GM18870 (cell line): ENCODE measurements around the gene SIGLEC8.
"Not testable (repeated sequence)": the region's sequence is repeated elsewhere in the genome, so short reads cannot be mapped to it uniquely, and the experiment has no call there.

ENCODE experiments used
- ATAC-seq: cut with Tn5 transposase; IDR thresholded peaks from one replicate; pipeline ENCODE4 v1.9.1; 2021; ENCODE audit warnings: moderate library complexity; ENCODE audit not compliant: unreplicated experiment

SIGLEC8 gene

DNA sequence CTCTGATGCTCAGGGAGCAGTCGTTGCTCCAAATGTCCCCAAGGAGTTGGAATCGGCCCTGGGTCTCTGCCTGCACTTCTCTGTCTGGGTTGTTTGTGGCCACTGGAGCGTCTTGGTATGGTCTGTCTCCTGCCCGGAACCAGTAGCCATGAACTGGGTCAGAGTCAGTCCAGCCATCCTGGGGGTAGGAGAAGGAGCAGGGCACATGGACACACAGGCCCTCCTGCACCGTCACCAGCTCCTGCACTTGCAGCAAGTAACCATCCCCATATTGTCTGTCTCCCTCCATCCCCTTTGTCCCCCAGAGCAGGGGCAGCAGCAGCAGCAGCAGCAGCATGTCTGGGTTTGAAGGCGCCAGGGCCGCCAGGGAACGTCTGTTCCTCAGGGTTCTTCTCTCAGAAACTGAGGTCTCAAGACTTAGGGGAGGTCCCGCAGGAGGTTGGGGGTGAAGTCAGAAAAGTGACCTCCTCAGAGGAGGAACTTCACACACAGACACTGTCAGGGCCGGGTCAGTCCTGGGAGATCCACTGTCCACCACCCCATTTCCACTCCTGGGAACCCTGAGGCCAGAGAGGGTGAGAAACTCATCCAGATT is at the start of gene SIGLEC8:
Gene SIGLEC8 (minus strand): TSS at position 404 of the 595 bp plus-strand sequence. CDS start 67 bp downstream, at position 337.
- no peak for ATAC-seq

DNA sequence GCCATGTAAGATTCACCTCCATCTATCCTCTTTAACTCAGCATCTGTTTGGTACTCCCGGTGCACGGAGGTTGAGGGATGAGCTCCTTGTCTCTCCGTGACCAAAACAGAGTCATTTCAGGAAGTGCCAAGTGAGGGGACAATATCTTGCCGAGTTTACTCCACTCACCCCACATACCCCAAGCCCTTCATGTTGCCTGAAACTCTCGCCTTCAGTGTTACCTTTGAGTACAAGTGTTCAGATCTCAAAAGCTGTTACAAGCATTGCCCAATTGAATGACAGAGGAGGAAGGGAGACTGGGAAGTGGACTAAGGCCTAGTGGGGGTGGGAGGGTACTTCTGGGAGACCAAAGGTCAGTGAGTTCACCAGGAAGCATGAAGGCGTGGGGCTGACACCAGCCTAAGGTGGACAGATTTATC is 49.4 kb upstream of the SIGLEC8 start:
- no peak for ATAC-seq

- ATAC-seq = no peak
These were observed 48.9 kb upstream of the SIGLEC8 start for GRCh38 chr19:51507192-51507591.

GRCh38 chr19:51505904-51506303 is 47.6 kb upstream of the SIGLEC8 start:
- ATAC-seq = no peak

GRCh38 chr19:51503896-51504295 is 45.6 kb upstream of the SIGLEC8 start:
- ATAC-seq = no peak

DNA sequence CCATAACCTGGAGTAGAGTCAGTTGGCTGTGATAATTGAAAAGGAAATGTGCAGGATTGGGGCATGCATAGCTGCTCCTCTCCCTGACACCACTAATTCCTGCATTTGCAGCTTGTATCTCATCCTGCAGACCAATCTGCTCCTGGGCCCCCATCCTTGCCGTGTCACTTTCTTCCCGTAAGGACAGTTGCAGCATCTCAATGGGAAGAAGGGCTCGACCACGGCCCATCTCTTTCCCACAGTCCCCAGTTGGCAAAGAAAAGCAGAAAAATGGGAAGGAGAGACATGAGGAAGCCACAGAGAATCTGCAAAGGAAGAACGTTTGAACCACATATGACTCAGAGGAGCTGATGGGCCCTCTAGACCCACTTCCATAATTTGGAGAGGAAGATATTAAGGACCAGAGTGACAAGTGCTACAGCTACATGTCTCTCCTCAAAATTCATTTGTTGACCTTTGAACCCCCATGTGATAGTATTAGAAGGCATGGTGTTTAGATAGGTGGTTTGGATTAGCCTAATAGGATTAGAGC is 45.1 kb upstream of the SIGLEC8 start:
- ATAC-seq = no peak

DNA sequence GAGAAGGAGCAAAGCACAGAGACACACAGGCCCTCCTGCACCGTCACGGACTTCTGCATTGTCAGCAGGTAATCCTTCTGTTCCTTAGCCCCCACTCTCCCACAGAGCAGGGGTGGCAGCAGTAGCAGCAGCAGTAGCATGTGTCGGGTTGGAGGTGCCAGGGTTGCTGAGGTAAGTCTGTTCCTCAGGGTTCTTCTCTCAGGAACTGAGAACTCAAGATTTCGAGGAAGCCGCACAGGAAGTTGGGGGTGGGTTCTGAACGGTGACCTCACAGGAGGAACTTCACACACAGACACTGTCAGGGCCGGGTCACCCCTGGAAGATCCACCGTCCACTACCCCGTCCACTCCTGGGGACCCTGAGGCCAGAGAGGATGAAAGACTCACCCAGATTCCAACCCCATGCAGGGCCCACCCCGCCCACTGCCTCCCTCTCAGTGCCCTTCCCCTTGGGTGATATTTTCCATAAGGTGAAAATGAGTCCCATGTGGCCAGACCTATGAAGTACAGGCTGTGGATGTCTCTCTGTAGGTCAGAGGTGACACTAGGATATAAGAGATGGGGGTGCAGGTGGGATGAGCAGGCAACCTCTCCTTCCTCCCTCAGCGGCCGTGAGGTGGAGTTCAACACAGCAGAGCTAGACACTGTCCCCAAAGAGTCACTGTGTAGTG is 43.5 kb upstream of the SIGLEC8 start, which contains the start of gene SIGLEC12:
Gene SIGLEC12 (minus strand): TSS at position 207 of the 670 bp plus-strand sequence. CDS start 67 bp downstream, at position 140.
- no peak for ATAC-seq

DNA sequence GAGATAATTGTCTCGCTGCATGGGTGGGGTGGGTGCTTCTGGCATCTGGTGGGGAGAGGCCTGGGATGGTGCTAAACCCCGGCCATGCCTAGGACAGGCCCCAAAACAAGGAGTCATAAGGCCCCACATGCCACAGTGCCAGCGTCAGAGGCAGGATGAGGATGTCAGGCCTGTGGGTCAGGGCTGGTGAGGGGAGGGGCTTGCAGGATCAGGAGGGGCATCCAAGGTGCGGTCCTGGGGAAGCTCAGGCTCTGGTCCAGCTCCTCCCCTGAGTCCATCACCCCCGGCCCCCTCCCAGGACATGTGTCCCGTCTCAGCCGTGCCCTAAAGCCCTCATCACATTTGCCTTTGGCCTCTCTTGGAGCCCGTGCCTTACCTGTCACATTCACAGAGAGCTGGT is 42.7 kb upstream of the SIGLEC8 start:
- ATAC-seq = not testable (repeated sequence)

DNA sequence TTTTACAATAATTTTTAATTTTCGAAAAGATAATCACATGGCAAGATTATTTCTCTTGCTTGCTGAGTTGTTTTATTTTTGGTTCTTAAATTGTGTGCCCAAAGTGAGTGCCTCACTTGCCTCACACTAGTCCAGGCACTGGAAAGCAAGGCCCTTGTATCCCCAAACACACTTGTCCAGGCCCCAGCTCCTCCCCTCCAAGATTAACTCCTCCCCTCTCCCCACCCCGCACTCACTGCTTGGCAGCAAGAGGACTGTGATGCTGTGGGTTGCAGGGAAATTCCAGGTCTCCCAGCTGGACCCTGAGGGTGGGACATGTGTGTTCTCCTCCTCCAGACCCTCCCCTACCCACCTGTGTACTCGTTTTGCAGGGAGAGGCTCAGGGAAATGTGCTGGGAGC is 39.4 kb upstream of the SIGLEC8 start:
- ATAC-seq = no peak

- ATAC-seq = no peak
These were observed 35.5 kb upstream of the SIGLEC8 start for GRCh38 chr19:51493776-51494175.

DNA sequence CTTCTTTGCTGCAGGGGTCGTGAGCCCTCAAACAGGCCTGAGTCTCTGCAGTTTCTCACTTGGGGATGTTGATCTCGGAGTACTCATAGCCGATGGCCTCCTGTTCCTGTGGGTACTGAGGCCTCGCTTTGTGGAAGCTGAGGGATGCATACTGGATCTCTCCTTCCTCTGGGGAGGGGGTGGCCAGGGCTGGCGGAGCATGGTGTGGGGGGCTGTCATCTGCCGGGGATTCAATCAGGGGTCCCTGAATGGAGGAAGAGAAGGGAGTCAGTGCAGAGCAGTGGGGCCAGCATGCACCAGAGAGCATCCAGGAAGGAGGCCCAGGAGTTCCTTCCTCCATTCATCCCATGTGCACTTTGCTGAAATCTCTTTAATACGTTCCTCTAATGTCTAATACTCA is 33.3 kb upstream of the SIGLEC8 start:
- ATAC-seq = no peak

GRCh38 chr19:51490676-51491075 is 32.4 kb upstream of the SIGLEC8 start:
- ATAC-seq = no peak

DNA sequence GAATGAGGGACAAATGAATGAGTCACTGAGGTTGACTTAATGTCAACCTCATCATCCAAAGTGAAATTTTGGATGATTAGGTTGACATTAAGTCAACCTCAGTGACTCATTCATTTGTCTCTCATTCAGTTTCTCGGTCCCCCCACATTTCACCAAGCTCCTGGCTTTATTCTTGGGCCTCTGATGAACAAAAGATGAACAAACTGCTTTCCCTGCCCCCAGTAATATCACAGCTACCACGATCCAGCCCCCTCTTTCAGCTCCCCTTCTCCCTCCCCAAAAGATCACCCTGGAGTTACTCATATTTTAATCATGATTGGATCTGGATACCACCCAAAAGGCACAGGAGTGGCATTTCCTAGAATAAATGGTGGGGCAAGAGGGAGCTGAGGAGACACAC is 30.9 kb upstream of the SIGLEC8 start:
- no peak for ATAC-seq

DNA sequence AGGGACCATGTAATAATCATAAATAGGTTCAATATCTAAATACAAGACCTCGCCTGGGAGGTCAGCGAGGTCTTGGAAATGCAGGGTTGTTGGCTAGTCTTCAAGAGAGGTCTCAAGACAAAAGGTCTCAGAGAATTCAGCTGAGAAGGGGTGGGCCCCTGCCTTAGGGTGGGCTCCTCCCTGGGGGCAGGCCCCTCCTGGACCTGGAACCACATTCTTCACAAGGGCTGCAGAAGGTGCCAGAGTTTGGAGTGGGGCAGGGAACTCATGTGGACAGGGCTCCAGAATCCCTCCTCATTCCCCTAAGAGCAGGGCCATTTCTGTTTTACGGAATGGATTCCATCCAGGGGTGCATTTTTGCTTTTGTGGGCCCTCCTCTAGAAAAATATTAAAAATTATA is 30.2 kb upstream of the SIGLEC8 start:
- no peak for ATAC-seq

GRCh38 chr19:51485960-51486660 is 27.9 kb upstream of the SIGLEC8 start:
- no peak for ATAC-seq

- no peak for ATAC-seq
These were observed 22.3 kb upstream of the SIGLEC8 start for GRCh38 chr19:51480590-51480989.

- ATAC-seq = no peak
These were observed 21.5 kb upstream of the SIGLEC8 start for GRCh38 chr19:51479531-51480331.

DNA sequence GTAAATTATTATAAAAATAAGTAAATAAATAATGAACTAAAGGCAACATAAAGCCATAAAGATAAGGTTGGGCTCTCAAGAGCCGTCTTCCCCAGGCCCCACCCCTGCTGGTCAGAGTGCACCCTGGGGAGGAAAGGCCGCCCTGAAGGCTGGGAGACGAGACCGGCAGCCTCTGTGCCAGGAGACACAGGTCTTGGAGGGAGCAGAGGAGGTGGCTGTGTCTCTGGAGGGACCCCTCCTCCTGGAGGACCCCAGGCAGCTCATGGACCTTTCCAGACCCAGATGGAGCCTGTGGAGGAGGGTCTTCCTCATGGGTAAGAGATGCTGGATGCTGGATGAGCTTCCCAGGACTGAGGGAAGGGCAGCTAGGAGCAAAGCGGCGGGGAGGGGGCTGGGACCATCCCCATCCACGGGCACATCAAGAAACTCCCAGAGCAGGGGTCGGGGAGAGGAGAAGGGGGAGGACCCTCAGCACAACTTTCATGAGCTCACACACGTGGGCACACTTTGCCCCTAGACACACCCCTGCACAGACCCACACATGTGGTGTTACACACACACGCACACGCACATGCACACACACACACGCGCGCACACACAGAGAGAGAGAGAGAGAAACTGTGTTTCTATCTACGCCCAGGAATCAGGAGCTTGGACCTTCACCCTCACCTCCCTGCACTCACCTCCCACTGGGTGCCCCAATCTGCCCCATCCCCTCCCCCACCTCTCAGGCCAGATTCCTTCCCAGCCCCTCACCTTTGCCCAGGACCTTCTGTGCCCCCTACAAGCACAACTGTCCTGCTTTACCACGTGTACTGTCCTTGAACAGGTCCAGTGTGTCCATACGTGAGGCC is 20.4 kb upstream of the SIGLEC8 start, which contains the start of gene CEACAM18:
Gene CEACAM18 (plus strand): TSS at position 159 of the 854 bp plus-strand sequence.
- ATAC-seq = no peak

DNA sequence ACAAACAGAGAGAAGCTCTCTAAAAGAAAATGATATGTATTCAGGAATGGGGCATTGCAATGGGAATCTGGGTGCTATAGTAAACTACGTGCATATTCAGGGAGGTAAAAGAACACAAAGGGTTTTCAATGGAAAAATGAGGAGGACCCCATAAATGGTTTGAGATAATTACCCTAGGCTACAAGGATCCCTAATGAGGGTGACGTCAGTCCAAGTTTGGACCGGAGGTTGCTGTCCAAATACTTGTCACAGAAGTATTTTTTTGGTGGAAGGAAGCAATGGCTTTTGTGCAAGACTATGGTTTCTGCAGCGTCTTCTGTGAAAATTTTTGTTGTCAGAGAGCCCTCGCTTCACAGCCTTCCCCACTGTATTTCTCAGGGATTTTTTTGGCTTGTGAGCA is 19.1 kb upstream of the SIGLEC8 start:
- no peak for ATAC-seq

DNA sequence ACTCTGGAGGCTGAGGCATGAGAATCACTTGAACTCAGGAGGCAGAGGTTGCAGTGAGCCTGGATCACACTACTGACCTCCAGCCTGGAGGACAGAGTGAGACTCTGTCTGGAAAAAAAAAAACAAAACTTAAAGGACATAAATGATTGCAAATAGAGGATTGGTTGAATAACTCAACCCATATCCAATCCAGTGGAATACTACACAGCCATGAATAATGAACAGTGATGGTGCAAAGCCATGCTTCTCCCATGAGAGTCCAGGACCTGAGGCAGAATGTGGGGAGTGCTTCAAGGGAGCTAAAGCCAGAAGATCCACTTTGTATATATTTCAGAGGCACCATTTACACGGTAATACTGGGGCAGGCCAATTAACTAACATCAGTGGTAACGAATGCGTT is 17.9 kb upstream of the SIGLEC8 start:
- ATAC-seq = no peak
